NCI-H510A (cell line): ENCODE results near the gene FGGY.
"Not testable (repeated sequence)": the region's sequence is repeated elsewhere in the genome, so short reads cannot be mapped to it uniquely, and the experiment has no call there.

ENCODE experiments used
- DNase-seq: peaks from one replicate; lab custom pipeline; 2025; lab: John Stamatoyannopoulos, UW

FGGY gene

DNA sequence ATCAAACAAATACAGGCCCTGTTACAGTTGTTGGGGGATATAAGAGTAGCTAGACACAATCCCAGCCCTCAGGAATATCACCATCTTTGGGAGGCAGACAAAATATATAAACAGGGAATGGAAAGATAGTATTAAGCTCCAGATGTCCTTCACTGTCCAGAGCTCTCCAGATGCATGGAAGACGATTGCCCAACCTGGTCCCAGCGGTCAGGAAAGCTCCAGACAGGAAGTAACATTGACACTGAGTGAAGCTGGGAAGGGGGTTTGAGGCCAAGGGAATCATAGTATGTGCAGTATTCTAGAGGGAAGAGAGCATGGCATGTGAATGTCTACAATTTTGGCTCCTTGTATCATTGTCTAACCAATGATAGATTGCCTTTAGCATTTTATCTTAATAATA is 344.0 kb downstream of the FGGY start:
- no peak for DNase-seq

GRCh38 chr1:59641836-59642235 is 344.9 kb downstream of the FGGY start:
- DNase-seq: no peak

GRCh38 chr1:59643526-59643925 is 346.6 kb downstream of the FGGY start:
- DNase-seq: no peak

DNA sequence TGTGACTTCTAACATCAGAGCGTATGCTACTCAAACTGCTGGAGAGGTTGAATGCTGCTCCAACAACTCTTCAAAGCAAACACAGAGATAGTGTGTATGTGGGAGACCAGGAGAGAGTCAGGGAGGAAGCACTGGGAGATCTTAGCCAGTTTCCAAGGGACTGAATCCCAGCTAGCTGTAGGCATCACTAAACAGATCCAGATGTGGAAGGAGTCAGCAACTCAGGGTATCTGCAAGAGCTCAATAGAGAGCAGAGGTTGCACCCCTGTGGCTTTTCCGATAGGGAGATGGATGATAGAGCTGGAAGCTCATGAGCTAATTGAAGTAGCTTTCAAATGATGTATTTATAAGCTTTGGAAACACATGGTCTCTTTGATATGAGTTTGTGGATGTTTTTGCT is 349.0 kb downstream of the FGGY start:
- no peak for DNase-seq

DNA sequence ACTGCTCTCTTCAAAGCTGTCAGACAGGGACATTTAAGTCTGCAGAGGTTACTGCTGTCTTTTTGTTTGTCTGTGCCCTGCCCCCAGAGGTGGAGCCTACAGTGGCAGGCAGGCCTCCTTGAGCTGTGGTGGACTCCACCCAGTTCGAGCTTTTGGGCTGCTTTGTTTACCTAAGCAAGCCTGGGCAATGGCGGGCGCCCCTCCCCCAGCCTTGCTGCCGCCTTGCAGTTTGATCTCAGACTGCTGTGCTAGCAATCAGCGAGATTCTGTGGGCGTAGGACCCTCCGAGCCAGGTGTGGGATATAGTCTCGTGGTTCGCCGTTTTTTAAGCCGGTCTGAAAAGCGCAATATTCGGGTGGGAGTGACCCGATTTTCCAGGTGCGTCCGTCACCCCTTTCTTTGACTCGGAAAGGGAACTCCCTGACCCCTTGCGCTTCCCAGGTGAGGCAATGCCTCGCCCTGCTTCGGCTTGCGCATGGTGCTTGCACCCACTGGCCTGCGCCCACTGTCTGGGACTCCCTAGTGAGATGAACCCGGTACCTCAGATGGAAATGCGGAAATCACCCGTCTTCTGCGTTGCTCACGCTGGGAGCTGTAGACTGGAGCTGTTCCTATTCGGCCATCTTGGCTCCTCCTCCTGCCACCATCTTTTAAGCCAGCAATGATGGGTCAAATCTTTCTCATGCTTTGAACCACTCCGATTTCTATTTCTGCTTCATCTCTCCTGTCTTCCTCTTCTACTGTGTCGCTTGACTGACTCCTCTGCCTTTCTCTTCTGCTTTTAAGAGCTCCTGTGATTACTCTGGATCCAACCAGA is 356.5 kb downstream of the FGGY start:
- DNase-seq: not testable (repeated sequence)

DNA sequence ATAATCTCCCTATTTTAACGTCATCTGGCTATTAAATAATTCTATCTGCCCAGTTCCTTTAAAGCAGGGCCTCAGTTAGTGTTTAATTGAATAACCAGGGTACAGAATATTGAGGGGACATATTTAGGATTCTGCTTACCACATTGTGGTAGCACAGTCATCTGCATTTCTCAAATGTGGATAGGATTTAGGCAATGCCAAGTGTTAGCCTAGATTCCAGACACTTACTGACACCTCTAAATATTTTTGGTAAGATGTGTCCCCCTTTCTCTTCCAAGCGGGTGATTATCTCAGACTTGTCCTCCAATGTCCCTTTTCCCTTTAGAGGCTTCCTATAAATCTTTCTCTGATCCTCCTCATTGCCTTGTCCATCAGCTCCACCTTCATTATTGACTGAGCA is 357.1 kb downstream of the FGGY start:
- DNase-seq: no peak

GRCh38 chr1:59657873-59658465 is 361.1 kb downstream of the FGGY start:
- DNase-seq: no peak

- no peak for DNase-seq
These were observed 367.3 kb downstream of the FGGY start for GRCh38 chr1:59664166-59664565.

- no peak for DNase-seq
These were observed 369.2 kb downstream of the FGGY start for GRCh38 chr1:59666106-59666505.

GRCh38 chr1:59667020-59667419 is 370.1 kb downstream of the FGGY start:
- no peak for DNase-seq

DNA sequence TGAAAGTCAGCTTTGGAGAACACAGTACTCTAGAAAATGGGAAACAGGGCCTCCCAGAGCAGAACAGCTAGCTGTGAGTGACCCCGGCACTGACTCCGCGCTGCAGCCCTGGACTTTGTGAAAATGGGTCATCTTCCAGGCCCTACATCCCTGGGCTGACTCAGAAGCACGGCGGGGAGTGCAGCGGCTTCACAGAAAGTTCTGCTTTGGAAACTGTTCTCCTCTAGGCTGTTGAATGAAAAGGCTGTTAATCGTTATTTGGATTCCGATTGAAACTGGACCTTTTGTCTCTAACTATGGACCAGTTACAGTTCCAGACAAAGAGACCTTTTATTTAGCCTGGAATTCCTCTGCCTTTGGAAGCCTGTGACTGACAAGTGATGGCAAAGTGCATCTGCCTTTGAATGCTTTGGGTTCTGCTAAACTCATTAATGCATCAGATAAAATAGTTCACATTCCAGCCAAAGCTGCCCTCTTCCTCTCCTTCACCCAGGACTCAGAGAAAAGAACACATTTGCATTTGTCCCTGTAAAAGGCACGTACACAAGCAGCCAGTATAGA is 372.9 kb downstream of the FGGY start:
- DNase-seq: no peak

- DNase-seq: no peak
These were observed 373.8 kb downstream of the FGGY start for GRCh38 chr1:59670662-59671061.

DNA sequence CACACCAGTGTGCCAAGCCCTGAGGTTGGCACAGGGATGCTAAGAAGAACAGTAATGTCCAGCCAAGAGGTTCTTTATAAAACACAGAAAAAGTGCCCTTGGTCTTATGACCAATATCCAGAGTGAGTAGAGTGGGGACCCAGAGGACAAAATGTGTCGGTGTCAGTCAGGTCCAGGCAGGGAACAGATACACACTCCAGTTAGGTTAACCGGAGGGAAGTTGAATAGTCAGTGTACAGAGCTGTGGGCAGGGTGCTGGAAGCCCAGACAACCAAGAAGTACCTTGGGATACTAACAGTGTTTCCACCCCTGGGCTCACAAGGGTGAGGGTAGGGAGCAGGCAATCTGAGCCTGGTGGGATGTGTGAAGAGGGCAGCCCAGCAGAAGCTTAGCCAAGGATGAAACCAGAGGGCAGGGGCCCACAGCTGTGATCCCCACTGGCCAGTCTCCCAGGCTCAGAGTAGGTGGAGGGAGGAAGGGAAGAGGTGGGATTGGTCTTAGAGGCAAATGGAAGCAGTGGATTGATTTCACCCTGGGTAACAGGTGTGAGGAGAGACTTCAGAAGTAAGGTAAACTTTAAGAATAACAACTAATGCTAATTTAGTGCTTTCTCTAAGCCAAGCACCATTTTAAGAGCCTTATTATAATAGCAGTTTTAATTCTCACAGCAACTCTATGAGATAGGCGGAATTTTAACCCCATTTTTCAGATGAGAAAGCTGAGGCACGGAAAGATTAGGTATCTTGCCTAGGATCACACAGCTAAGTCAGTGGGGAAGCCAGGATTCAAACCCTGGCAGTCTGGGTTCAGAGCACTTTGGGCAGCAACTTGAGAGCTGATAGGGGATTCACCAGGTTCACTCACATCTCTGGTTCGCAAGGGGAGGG is 374.4 kb downstream of the FGGY start:
- no peak for DNase-seq

GRCh38 chr1:59671953-59672305 is 375.0 kb downstream of the FGGY start:
- DNase-seq: no peak

- DNase-seq: no peak
These were observed 376.1 kb downstream of the FGGY start for GRCh38 chr1:59672851-59673572.

GRCh38 chr1:59673573-59674450 is 376.9 kb downstream of the FGGY start:
- no peak for DNase-seq

DNA sequence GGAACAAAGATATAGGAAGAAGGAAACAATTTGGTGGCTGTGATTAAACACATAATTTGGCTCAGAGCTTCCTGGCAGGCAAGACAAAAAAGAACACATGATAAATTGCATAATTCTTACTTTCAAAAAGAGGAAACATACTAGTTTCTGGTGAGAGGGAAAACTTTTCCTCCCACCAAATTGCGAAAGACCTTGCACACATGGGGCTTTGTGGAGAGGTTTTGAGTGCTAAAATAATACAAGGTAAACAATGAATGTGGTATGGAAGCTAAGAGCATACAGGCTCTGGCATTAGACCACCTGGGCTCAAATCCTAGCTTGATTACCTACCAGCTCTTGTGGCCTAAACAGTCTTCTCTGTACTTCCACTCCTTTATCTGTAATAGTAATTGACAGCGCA is 377.7 kb downstream of the FGGY start:
- peak; percentile 50 for DNase-seq

DNA sequence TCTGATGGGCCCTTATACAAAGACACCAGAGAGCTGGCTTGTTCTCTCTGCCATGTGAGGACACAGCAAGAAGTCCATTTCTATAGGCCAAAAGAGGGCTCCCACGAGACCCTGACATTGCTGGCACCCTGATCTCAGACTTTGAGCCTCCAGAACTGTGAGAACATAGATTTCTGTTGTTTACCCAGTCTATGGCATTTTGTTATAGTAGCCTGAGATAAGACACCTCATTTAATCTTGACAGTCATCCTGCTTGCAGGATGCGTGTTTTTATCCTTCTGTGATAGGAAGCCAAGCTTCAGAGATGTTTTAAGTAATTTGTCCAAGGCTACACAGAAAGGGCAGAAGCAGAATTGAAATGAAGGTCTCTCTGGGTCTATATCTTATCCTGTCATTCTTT is 379.0 kb downstream of the FGGY start:
- DNase-seq: no peak

- DNase-seq: no peak
These were observed 381.1 kb downstream of the FGGY start for GRCh38 chr1:59678040-59678439.

DNA sequence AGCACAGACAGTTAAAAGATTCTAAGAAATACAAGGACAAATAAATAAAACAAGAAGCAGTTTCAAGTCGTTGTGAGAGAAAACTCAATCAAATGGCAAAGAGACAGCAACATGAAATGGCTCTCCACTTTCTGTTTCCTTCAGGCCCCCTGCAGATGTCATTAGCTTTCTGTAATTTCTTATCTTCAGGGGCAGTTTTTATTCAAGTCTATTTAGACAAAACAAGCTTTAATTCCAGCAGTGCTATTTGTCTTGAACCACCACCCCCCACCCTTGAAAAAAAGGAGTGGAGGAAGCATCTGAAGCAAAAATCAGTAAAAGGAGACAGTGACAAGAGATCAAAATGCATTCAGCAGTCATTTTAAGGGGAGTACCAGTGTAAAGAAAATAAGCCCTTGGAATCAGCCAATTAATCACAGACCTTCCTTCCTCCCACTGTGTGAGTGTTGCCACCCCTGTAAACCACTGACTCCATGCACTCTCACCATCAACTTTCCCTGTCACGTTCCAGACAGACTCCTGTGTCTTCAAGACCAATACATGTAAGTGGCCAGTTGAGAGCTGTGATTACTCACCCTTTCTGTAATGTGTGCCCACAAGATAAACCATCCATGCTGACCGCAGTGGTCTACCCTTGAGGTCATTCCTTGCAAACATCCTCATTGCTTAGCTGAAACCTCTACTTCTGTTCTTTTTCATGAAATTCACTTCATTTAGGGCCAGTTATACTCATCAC is 381.8 kb downstream of the FGGY start:
- no peak for DNase-seq
